ENCODE measurements around the gene SSR4. TPM values are rescaled to one million over a fixed set of nuclear protein-coding genes. Genes with fewer than 3 reads are reported as not detected.

The SSR4 gene
- total RNA-seq, 1 experiment from 2014 or later: 298 TPM

- no peak overlapping the region for H3K4me2 ChIP-seq (ENCODE audit: low read length)
- no peaks in the 10 kb centered on the region for H3K9me3 ChIP-seq (ENCODE audit: low read length)
- H3K36me3 ChIP-seq (ENCODE audit: low read depth, low read length): no peaks in the 10 kb centered on the region
- H4K20me1 ChIP-seq (ENCODE audit: low read length): no peaks in the 10 kb centered on the region
- no peak overlapping the region for H3K4me3 ChIP-seq (ENCODE audit: low read length)
- ChIA-PET CTCF (no interaction called here), POLR2A (ENCODE audit: unreplicated experiment) (no interaction called here)
- H3K27ac ChIP-seq (ENCODE audit: low read length): no peak overlapping the region
- no peak for TF ChIP-seq EZH2phosphoT487 (IDR thresholded peaks at IDR 0.05; ENCODE audit: borderline replicate concordance, low read length)
- TF ChIP-seq CTCF (conservative IDR thresholded peaks at IDR 0.05; ENCODE audit: low read depth, low read length): no peak
- no peak for TF ChIP-seq EZH2 (IDR thresholded peaks at IDR 0.05; ENCODE audit: low read length, unreplicated experiment)
- DNase-seq (no peak), ATAC-seq (no peak)
- H2AFZ ChIP-seq (ENCODE audit: low read length): no peak overlapping the region
- H3K27me3 ChIP-seq (ENCODE audit: low read length): peaks cover 35% of the 10 kb centered on the region
- no peaks in the 10 kb centered on the region for H3K4me1 ChIP-seq (ENCODE audit: insufficient read depth, low read length)
- no peaks in the 10 kb centered on the region for H3K79me2 ChIP-seq (ENCODE audit: low read length)
- H3K9me2 ChIP-seq (replicated peaks; ENCODE audit: low read length): no peaks in the 10 kb centered on the region
- intact Hi-C loops (cut with micrococcal nuclease): no loop called here
- no TSS peak for BruUV-seq (replicated peaks)
- H3F3A ChIP-seq (ENCODE audit: low read length, unreplicated experiment): no peaks in the 10 kb centered on the region
- no peak overlapping the region for H3K9ac ChIP-seq (ENCODE audit: low read length)
These were observed 37.1 kb downstream of the SSR4 start for GRCh38 chrX:153831429-153832150.

- Histone ChIP-seq H3K4me1 (ENCODE audit: insufficient read depth, low read length) (no peaks in the 10 kb centered on the region), H3K4me3 (ENCODE audit: low read length) (no peak overlapping the region), H3K36me3 (ENCODE audit: low read depth, low read length) (no peaks in the 10 kb centered on the region), H3K4me2 (ENCODE audit: low read length) (no peak overlapping the region), H3F3A (ENCODE audit: low read length, unreplicated experiment) (no peaks in the 10 kb centered on the region), H3K27me3 (ENCODE audit: low read length) (peaks cover 25% of the 10 kb centered on the region), H3K27ac (ENCODE audit: low read length) (no peak overlapping the region), H3K9ac (ENCODE audit: low read length) (no peak overlapping the region), H3K9me3 (ENCODE audit: low read length) (no peaks in the 10 kb centered on the region), H2AFZ (ENCODE audit: low read length) (no peak overlapping the region), H3K9me2 (replicated peaks; ENCODE audit: low read length) (no peaks in the 10 kb centered on the region), H3K79me2 (ENCODE audit: low read length) (no peaks in the 10 kb centered on the region), H4K20me1 (ENCODE audit: low read length) (no peaks in the 10 kb centered on the region)
- POLR2A ChIA-PET (ENCODE audit: unreplicated experiment): no interaction called here
- intact Hi-C loops (cut with micrococcal nuclease): no loop called here
- CTCF ChIA-PET: no interaction called here
- ATAC-seq (no peak), DNase-seq (no peak)
- BruUV-seq (replicated peaks): no TSS peak
- TF ChIP-seq EZH2 (IDR thresholded peaks at IDR 0.05; ENCODE audit: low read length, unreplicated experiment): no peak
- TF ChIP-seq CTCF (conservative IDR thresholded peaks at IDR 0.05; ENCODE audit: low read depth, low read length): no peak
- no peak for TF ChIP-seq EZH2phosphoT487 (IDR thresholded peaks at IDR 0.05; ENCODE audit: borderline replicate concordance, low read length)
These were observed 38.3 kb downstream of the SSR4 start for GRCh38 chrX:153832728-153833127.

GRCh38 chrX:153836921-153837320, 42.5 kb downstream of the SSR4 start:
- no TSS peak for BruUV-seq (replicated peaks)
- TF ChIP-seq EZH2phosphoT487 (IDR thresholded peaks at IDR 0.05; ENCODE audit: borderline replicate concordance, low read length): no peak
- TF ChIP-seq CTCF (conservative IDR thresholded peaks at IDR 0.05; ENCODE audit: low read depth, low read length): no peak
- no peak for TF ChIP-seq EZH2 (IDR thresholded peaks at IDR 0.05; ENCODE audit: low read length, unreplicated experiment)
- intact Hi-C loops (cut with micrococcal nuclease): no loop called here
- Histone ChIP-seq H3K36me3 (ENCODE audit: low read depth, low read length) (no peaks in the 10 kb centered on the region), H3K9me2 (replicated peaks; ENCODE audit: low read length) (no peaks in the 10 kb centered on the region), H3K4me3 (ENCODE audit: low read length) (no peak overlapping the region), H3K4me1 (ENCODE audit: insufficient read depth, low read length) (no peaks in the 10 kb centered on the region), H3K27ac (ENCODE audit: low read length) (no peak overlapping the region), H3K9ac (ENCODE audit: low read length) (no peak overlapping the region), H3F3A (ENCODE audit: low read length, unreplicated experiment) (no peaks in the 10 kb centered on the region), H2AFZ (ENCODE audit: low read length) (no peak overlapping the region), H3K9me3 (ENCODE audit: low read length) (no peaks in the 10 kb centered on the region), H4K20me1 (ENCODE audit: low read length) (no peaks in the 10 kb centered on the region), H3K27me3 (ENCODE audit: low read length) (peaks cover 18% of the 10 kb centered on the region), H3K4me2 (ENCODE audit: low read length) (no peak overlapping the region), H3K79me2 (ENCODE audit: low read length) (no peaks in the 10 kb centered on the region)
- DNase-seq (no peak), ATAC-seq (no peak)
- CTCF ChIA-PET: no interaction called here
- POLR2A ChIA-PET (ENCODE audit: unreplicated experiment): no interaction called here
